GM21528 (cell line): Measurements from ENCODE around the gene IER5L.
"Not testable (repeated sequence)": the region's sequence is repeated elsewhere in the genome, so short reads cannot be mapped to it uniquely, and the experiment has no call there.

Source experiments
- ATAC-seq: cut with Tn5 transposase; IDR thresholded peaks from one replicate; pipeline ENCODE4 v1.9.1; 2021; ENCODE audit warnings: mild to moderate bottlenecking, moderate library complexity; ENCODE audit not compliant: unreplicated experiment, low FRiP score

The IER5L gene

GRCh38 chr9:129204840-129205239 lies 26.8 kb upstream of the IER5L start:
- no peak for ATAC-seq

GRCh38 chr9:129203556-129203909 lies 25.5 kb upstream of the IER5L start:
- ATAC-seq: no peak

GRCh38 chr9:129202613-129203555 lies 24.8 kb upstream of the IER5L start:
- ATAC-seq: peak; percentile 55

- ATAC-seq: no peak
Measured at GRCh38 chr9:129201866-129202265, 23.8 kb upstream of the IER5L start.

GRCh38 chr9:129201289-129201688 lies 23.2 kb upstream of the IER5L start:
- no peak for ATAC-seq

- no peak for ATAC-seq
Measured at GRCh38 chr9:129200255-129200654, 22.2 kb upstream of the IER5L start.

GRCh38 chr9:129199044-129199435 lies 21.0 kb upstream of the IER5L start:
- no peak for ATAC-seq

GRCh38 chr9:129198319-129199043 lies 20.4 kb upstream of the IER5L start:
- ATAC-seq: no peak

- no peak for ATAC-seq
Measured at GRCh38 chr9:129197978-129198318, 19.9 kb upstream of the IER5L start.

- not testable (repeated sequence) for ATAC-seq
Measured at GRCh38 chr9:129197045-129197444, 19.0 kb upstream of the IER5L start.

GRCh38 chr9:129195606-129196005 lies 17.5 kb upstream of the IER5L start:
- no peak for ATAC-seq

- ATAC-seq: no peak
Measured at GRCh38 chr9:129194221-129194620, 16.2 kb upstream of the IER5L start.

- no peak for ATAC-seq
Measured at GRCh38 chr9:129193655-129194054, 15.6 kb upstream of the IER5L start.

- no peak for ATAC-seq
Measured at GRCh38 chr9:129191234-129191633, 13.2 kb upstream of the IER5L start.

- ATAC-seq: not testable (repeated sequence)
Measured at GRCh38 chr9:129189971-129190370, 11.9 kb upstream of the IER5L start.

GRCh38 chr9:129187042-129187441 lies 9.0 kb upstream of the IER5L start:
- ATAC-seq: no peak

- no peak for ATAC-seq
Measured at GRCh38 chr9:129185991-129186390, 7.9 kb upstream of the IER5L start.

- no peak for ATAC-seq
Measured at GRCh38 chr9:129185402-129185801, 7.3 kb upstream of the IER5L start.

GRCh38 chr9:129184596-129185122 lies 6.6 kb upstream of the IER5L start:
- no peak for ATAC-seq

- no peak for ATAC-seq
Measured at GRCh38 chr9:129184219-129184524, 6.1 kb upstream of the IER5L start.

GRCh38 chr9:129183495-129184218 lies 5.6 kb upstream of the IER5L start:
- no peak for ATAC-seq
